Epithelial cell of esophagus (primary cell): ENCODE data around the gene RAB43.

Source experiments
- DNase-seq: peaks from one replicate; pipeline ENCODE4 v3.0.0; 2010; ENCODE audit warnings: low read depth
- H3K4me3 ChIP-seq: 2 replicates; pipeline ENCODE4 v1.5.1; 2011; ENCODE audit warnings: mild to moderate bottlenecking, low read length, control low read depth
- CTCF ChIP-seq: IDR thresholded peaks from 2 replicates; pipeline ENCODE4 v1.5.1; 2011; ENCODE audit warnings: low read depth, mild to moderate bottlenecking, low read length, control low read depth, inconsistent platforms; ENCODE audit not compliant: insufficient read depth; ENCODE audit errors: missing control alignments

Gene RAB43

GRCh38 chr3:129085818-129086217 is 35.8 kb downstream of the RAB43 start:
- no peak overlapping the region for H3K4me3 ChIP-seq
- DNase-seq, result no peak
- TF ChIP-seq CTCF, result no peak

- DNase-seq, result no peak
- no peak for TF ChIP-seq CTCF
- no peak overlapping the region for H3K4me3 ChIP-seq
Measured at GRCh38 chr3:129085165-129085715, 36.4 kb downstream of the RAB43 start.

- DNase-seq, result no peak
Measured at GRCh38 chr3:129084501-129084900, 37.1 kb downstream of the RAB43 start.

GRCh38 chr3:129082026-129082425 is 39.6 kb downstream of the RAB43 start:
- no peak for TF ChIP-seq CTCF
- H3K4me3 ChIP-seq, result no peak overlapping the region

More at GRCh38 chr3:129084501-129084900, 37.1 kb downstream of the RAB43 start:
- no peak for TF ChIP-seq CTCF
- H3K4me3 ChIP-seq, result no peak overlapping the region

GRCh38 chr3:129081503-129081902 is 40.1 kb downstream of the RAB43 start:
- no peak for DNase-seq
- no peak overlapping the region for H3K4me3 ChIP-seq
- TF ChIP-seq CTCF, result no peak

More at GRCh38 chr3:129082026-129082425, 39.6 kb downstream of the RAB43 start:
- DNase-seq, result no peak

- no peak for DNase-seq
- TF ChIP-seq CTCF, result no peak
- no peak overlapping the region for H3K4me3 ChIP-seq
Measured at GRCh38 chr3:129078510-129078909, 43.1 kb downstream of the RAB43 start.

- no peak for TF ChIP-seq CTCF
- H3K4me3 ChIP-seq, result no peak overlapping the region
- DNase-seq, result no peak
Measured at GRCh38 chr3:129077222-129077621, 44.4 kb downstream of the RAB43 start.
